Endodermal cell (in vitro differentiated cells): ENCODE results near the gene LONP1. TPM values are rescaled to one million over a fixed set of nuclear protein-coding genes. Genes with fewer than 3 reads are reported as not detected.

ENCODE experiments used
- DNase-seq: peaks from one replicate; pipeline ENCODE4 v3.0.0-alpha.2; 2017
- H3K27ac ChIP-seq: 2 replicates; pipeline ENCODE4 v1.5.1; 2013; ENCODE audit warnings: mild to moderate bottlenecking, low read depth, low read length, moderate library complexity
- H3K27me3 ChIP-seq: 2 replicates; pipeline ENCODE4 v1.6.1; 2013; ENCODE audit warnings: mild to moderate bottlenecking, low read length, moderate library complexity; ENCODE audit not compliant: insufficient read depth, control insufficient read depth, poor library complexity, severe bottlenecking
- H3K36me3 ChIP-seq: 2 replicates; pipeline ENCODE4 v1.7.0; 2013; ENCODE audit warnings: mild to moderate bottlenecking, low read length, moderate library complexity; ENCODE audit not compliant: control insufficient read depth, insufficient read depth
- H3K4me1 ChIP-seq: one replicate; pipeline ENCODE4 v1.7.0; 2013; ENCODE audit warnings: low read length; ENCODE audit not compliant: control insufficient read depth, insufficient read depth
- H3K4me3 ChIP-seq: 2 replicates; pipeline ENCODE4 v1.5.1; 2013; ENCODE audit warnings: mild to moderate bottlenecking, low read length, moderate library complexity
- H3K9ac ChIP-seq: 2 replicates; pipeline ENCODE4 v1.6.1; 2013; ENCODE audit warnings: mild to moderate bottlenecking, low read length, moderate library complexity; ENCODE audit not compliant: poor library complexity, severe bottlenecking; ENCODE audit errors: extremely low read depth
- H3K9me3 ChIP-seq: 2 replicates; pipeline ENCODE4 v1.6.1; 2013; ENCODE audit warnings: mild to moderate bottlenecking, low read length, moderate library complexity; ENCODE audit not compliant: control insufficient read depth
- H3K27ac Mint-ChIP-seq: 2 replicates; pipeline ENCODE4 v1.8.0; 2020; ENCODE audit warnings: mixed read lengths
- H3K27me3 Mint-ChIP-seq: 2 replicates; pipeline ENCODE4 v1.8.0; 2021; ENCODE audit warnings: mild to moderate bottlenecking, mixed read lengths; ENCODE audit not compliant: insufficient read depth
- H3K36me3 Mint-ChIP-seq: 2 replicates; pipeline ENCODE4 v1.8.0; 2020; ENCODE audit warnings: low read depth, mixed read lengths
- H3K4me1 Mint-ChIP-seq: 2 replicates; pipeline ENCODE4 v1.8.0; 2020; ENCODE audit warnings: mixed read lengths
- H3K4me3 Mint-ChIP-seq: 2 replicates; pipeline ENCODE4 v1.8.0; 2020; ENCODE audit warnings: mild to moderate bottlenecking, moderate library complexity, mixed read lengths
- H3K9me3 Mint-ChIP-seq: 2 replicates; pipeline ENCODE4 v1.8.0; 2020; ENCODE audit warnings: mild to moderate bottlenecking, mixed read lengths
- WGBS, 2 experiments: methylation state at CpG; one replicate each; pipeline versions ENCODE4 v1.1.5 to v1.1.7; 2013; ENCODE audit warnings: missing lambda C conversion rate in 2 of 2, mixed read lengths in 1 of 2; ENCODE audit not compliant: insufficient coverage in 1 of 2, insufficient read length in 1 of 2; 5-methylcytosine and 5-hydroxymethylcytosine counted together
- total RNA-seq, 2 donors: library from RNA; stranded (reverse); fragmentation: NEBNext Ultra II Directional in 1 of 2; extraction: Animal tissue kit (Norgen Biotek cat#: 25700) in 1 of 2; gene quantifications; 2 replicates in 1 of 2; 3 replicates in 1 of 2; pipeline ENCODE4 v1.2.1, GENCODE V29; 2021
- TF ChIP-seq, protein P1 (sequence below): fragments of 200-600 bp; sonication (generic); conservative IDR thresholded peaks from 2 replicates; pipeline ENCODE4 v1.5.0; 2021; ENCODE audit warnings: antibody characterized with exemption, mild to moderate bottlenecking

Gene LONP1
- total RNA-seq, 2 donors from 2014 or later, result 97.1 to 109 TPM

DNA sequence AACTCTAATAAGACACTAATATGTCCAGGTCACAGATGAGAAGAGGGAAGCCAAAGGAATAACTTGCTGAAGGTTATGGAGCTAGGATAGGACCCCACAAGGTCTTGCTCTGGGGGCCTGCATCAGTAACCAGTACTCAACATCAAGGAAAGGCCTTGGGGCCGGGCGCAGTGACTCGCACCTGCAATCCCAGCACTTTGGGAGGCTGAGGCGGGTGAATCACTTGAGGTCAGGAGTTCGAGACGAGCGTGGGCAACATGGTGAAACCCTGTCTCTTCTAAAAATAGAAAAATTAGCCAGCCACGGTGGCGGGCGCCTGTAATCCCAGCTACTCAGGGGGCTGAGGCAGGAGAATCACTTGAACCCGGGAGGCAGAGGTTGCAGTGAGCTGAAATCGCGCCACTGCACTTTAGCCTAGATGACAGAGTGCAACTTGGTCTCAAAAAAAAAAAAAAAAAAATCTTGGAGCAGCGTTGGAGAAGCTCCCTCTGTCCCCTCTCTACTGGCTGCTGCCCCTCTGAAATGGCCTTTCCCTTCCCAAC lies 1.8 kb downstream of the LONP1 start:
- Mint-ChIP-seq H3K4me3 (peak overlapping the region; percentile 88), H3K9me3 (no peaks in the 10 kb centered on the region), H3K4me1 (peaks cover 10% of the 10 kb centered on the region), H3K36me3 (peaks cover 21% of the 10 kb centered on the region), H3K27me3 (no peaks in the 10 kb centered on the region), H3K27ac (peak overlapping the region; percentile 95)
- no peak overlapping the region for H3K27ac ChIP-seq
- H3K4me3 ChIP-seq, result peak overlapping the region; percentile 94
- 84 to 95% methylated on average over 7 to 13 of the region's 14 CpGs for WGBS, 2 experiments
- peaks cover 27% of the 10 kb centered on the region for H3K36me3 ChIP-seq
- H3K27me3 ChIP-seq, result no peaks in the 10 kb centered on the region
- H3K9me3 ChIP-seq, result no peaks in the 10 kb centered on the region
- no peak for DNase-seq
- peak overlapping the region; percentile 88 for H3K9ac ChIP-seq
- TF ChIP-seq, protein P1, sequence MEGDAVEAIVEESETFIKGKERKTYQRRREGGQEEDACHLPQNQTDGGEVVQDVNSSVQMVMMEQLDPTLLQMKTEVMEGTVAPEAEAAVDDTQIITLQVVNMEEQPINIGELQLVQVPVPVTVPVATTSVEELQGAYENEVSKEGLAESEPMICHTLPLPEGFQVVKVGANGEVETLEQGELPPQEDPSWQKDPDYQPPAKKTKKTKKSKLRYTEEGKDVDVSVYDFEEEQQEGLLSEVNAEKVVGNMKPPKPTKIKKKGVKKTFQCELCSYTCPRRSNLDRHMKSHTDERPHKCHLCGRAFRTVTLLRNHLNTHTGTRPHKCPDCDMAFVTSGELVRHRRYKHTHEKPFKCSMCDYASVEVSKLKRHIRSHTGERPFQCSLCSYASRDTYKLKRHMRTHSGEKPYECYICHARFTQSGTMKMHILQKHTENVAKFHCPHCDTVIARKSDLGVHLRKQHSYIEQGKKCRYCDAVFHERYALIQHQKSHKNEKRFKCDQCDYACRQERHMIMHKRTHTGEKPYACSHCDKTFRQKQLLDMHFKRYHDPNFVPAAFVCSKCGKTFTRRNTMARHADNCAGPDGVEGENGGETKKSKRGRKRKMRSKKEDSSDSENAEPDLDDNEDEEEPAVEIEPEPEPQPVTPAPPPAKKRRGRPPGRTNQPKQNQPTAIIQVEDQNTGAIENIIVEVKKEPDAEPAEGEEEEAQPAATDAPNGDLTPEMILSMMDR, result no peak
- peaks cover 3% of the 10 kb centered on the region for H3K4me1 ChIP-seq

GRCh38 chr19:5717215-5717935 lies 2.6 kb downstream of the LONP1 start:
- peak overlapping the region; percentile 70 for H3K27ac Mint-ChIP-seq
- 89 to 92% methylated on average over 6 to 8 of the region's 8 CpGs for WGBS, 2 experiments

GRCh38 chr19:5714816-5715215 lies 5.1 kb downstream of the LONP1 start:
- Mint-ChIP-seq H3K27ac (no peak overlapping the region), H3K9me3 (no peaks in the 10 kb centered on the region), H3K4me1 (peaks cover 10% of the 10 kb centered on the region), H3K36me3 (peaks cover 44% of the 10 kb centered on the region), H3K27me3 (no peaks in the 10 kb centered on the region), H3K4me3 (no peak overlapping the region)
- peaks cover 3% of the 10 kb centered on the region for H3K4me1 ChIP-seq
- H3K27ac ChIP-seq, result no peak overlapping the region
- H3K9me3 ChIP-seq, result no peaks in the 10 kb centered on the region
- H3K9ac ChIP-seq, result no peak overlapping the region
- no peak overlapping the region for H3K4me3 ChIP-seq
- DNase-seq, result no peak
- TF ChIP-seq, protein P1, result no peak
- H3K27me3 ChIP-seq, result no peaks in the 10 kb centered on the region
- H3K36me3 ChIP-seq, result peaks cover 58% of the 10 kb centered on the region
- 93 to 96% methylated on average over 7 to 10 of the region's 10 CpGs for WGBS, 2 experiments

More at GRCh38 chr19:5717215-5717935, 2.6 kb downstream of the LONP1 start:
- TF ChIP-seq, protein P1, result no peak
- no peak for DNase-seq
- Histone ChIP-seq H3K27me3 (no peaks in the 10 kb centered on the region), H3K27ac (no peak overlapping the region), H3K9me3 (no peaks in the 10 kb centered on the region), H3K9ac (no peak overlapping the region), H3K4me3 (no peak overlapping the region), H3K36me3 (peaks cover 34% of the 10 kb centered on the region), H3K4me1 (peaks cover 3% of the 10 kb centered on the region)
- H3K27me3 Mint-ChIP-seq, result no peaks in the 10 kb centered on the region
- no peak overlapping the region for H3K4me3 Mint-ChIP-seq
- peaks cover 10% of the 10 kb centered on the region for H3K4me1 Mint-ChIP-seq
- H3K36me3 Mint-ChIP-seq, result peaks cover 27% of the 10 kb centered on the region
- no peaks in the 10 kb centered on the region for H3K9me3 Mint-ChIP-seq
